ENCODE results near the gene TGM4. TPM values are rescaled to one million over a fixed set of nuclear protein-coding genes. Genes with fewer than 3 reads are reported as not detected.

TGM4 gene
- total RNA-seq, 1 experiment from 2014 or later, result 0.61 TPM

GRCh38 chr3:44909063-44909462 lies 34.7 kb downstream of the TGM4 start:
- intact Hi-C loops (cut with micrococcal nuclease; ENCODE audit: unreplicated experiment), result no loop called here
- CTCF ChIA-PET, result no interaction called here
- BruUV-seq (replicated peaks), result no TSS peak

DNA sequence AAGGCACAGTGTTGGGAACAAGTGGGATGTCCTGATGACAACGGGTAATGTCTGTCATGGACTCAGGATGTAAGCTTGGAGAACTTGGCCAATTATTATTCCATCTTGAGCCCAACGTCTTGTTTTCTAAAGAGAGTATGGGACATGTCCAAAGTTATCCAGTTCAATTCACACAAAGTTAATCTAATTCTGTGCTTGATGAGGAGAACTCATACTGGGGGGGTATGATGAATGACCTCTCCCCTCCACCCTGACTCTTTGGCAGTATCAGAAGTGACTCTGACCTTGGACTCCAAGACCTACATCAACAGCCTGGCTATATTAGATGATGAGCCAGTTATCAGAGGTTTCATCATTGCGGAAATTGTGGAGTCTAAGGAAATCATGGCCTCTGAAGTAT lies 36.3 kb downstream of the TGM4 start:
- CTCF ChIA-PET, result no interaction called here
- no peaks in the 10 kb centered on the region for H3K9me3 ChIP-seq (ENCODE audit: insufficient read depth, low read depth)
- no peaks in the 10 kb centered on the region for H3K27me3 ChIP-seq (ENCODE audit: insufficient read depth, low read depth)
- BruUV-seq (replicated peaks), result no TSS peak
- 0 out of 2 replicates have a peak, but pooled peaks cover 6% of the 10 kb centered on the region for H3F3A ChIP-seq (ENCODE audit: insufficient read depth, low read depth)
- no peaks in the 10 kb centered on the region for H3K9me2 ChIP-seq (ENCODE audit: insufficient read depth)
- H2AFZ ChIP-seq, result no peak overlapping the region
- no peak for DNase-seq
- TF ChIP-seq CTCF (conservative IDR thresholded peaks at IDR 0.05) (no peak), EZH2 (IDR thresholded peaks at IDR 0.05; ENCODE audit: low read depth) (no peak)
- no peak overlapping the region for H3K27ac ChIP-seq
- H3K4me3 ChIP-seq, result no peak overlapping the region
- no peaks in the 10 kb centered on the region for H3K36me3 ChIP-seq (ENCODE audit: low read depth)
- POLR2A ChIA-PET (ENCODE audit: unreplicated experiment), result no interaction called here
- H3K4me2 ChIP-seq, result no peak overlapping the region
- H3K79me2 ChIP-seq (ENCODE audit: low read depth), result no peaks in the 10 kb centered on the region
- H4K20me1 ChIP-seq (ENCODE audit: insufficient read depth), result no peaks in the 10 kb centered on the region
- H3K4me1 ChIP-seq (replicated peaks; ENCODE audit: insufficient read depth), result no peaks in the 10 kb centered on the region
- intact Hi-C loops (cut with micrococcal nuclease; ENCODE audit: unreplicated experiment), result loop anchor here (5.0 kb wide), 2 partner anchors 48 to 63 kb away; partner anchors contain the start of gene TMEM42

More at GRCh38 chr3:44909063-44909462, 34.7 kb downstream of the TGM4 start:
- H3K27ac ChIP-seq, result no peak overlapping the region
- no peaks in the 10 kb centered on the region for H3K79me2 ChIP-seq (ENCODE audit: low read depth)
- no peak overlapping the region for H3K4me2 ChIP-seq
- no peaks in the 10 kb centered on the region for H3K9me3 ChIP-seq (ENCODE audit: insufficient read depth, low read depth)
- no peak for DNase-seq
- H3K4me3 ChIP-seq, result no peak overlapping the region
- no peaks in the 10 kb centered on the region for H4K20me1 ChIP-seq (ENCODE audit: insufficient read depth)
- no peak overlapping the region for H2AFZ ChIP-seq
- TF ChIP-seq EZH2 (IDR thresholded peaks at IDR 0.05; ENCODE audit: low read depth), result no peak
- no peak for TF ChIP-seq CTCF (conservative IDR thresholded peaks at IDR 0.05)
- H3K9me2 ChIP-seq (ENCODE audit: insufficient read depth), result no peaks in the 10 kb centered on the region
- no peaks in the 10 kb centered on the region for H3K27me3 ChIP-seq (ENCODE audit: insufficient read depth, low read depth)
- H3K36me3 ChIP-seq (ENCODE audit: low read depth), result no peaks in the 10 kb centered on the region
- no peaks in the 10 kb centered on the region for H3F3A ChIP-seq (ENCODE audit: insufficient read depth, low read depth)
- POLR2A ChIA-PET (ENCODE audit: unreplicated experiment), result no interaction called here
- no peaks in the 10 kb centered on the region for H3K4me1 ChIP-seq (replicated peaks; ENCODE audit: insufficient read depth)

DNA sequence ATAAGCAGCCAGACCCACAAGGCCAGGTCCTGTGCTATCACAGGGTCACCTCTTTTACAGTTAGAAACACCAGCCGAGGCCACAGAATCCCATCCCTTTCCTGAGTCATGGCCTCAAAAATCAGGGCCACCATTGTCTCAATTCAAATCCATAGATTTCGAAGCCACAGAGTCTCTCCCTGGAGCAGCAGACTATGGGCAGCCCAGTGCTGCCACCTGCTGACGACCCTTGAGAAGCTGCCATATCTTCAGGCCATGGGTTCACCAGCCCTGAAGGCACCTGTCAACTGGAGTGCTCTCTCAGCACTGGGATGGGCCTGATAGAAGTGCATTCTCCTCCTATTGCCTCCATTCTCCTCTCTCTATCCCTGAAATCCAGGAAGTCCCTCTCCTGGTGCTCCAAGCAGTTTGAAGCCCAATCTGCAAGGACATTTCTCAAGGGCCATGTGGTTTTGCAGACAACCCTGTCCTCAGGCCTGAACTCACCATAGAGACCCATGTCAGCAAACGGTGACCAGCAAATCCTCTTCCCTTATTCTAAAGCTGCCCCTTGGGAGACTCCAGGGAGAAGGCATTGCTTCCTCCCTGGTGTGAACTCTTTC lies 39.6 kb downstream of the TGM4 start:
- H3K79me2 ChIP-seq (ENCODE audit: low read depth), result no peaks in the 10 kb centered on the region
- no peaks in the 10 kb centered on the region for H3K4me1 ChIP-seq (replicated peaks; ENCODE audit: insufficient read depth)
- intact Hi-C loops (cut with micrococcal nuclease; ENCODE audit: unreplicated experiment), result loop anchor here (1.0 to 5.0 kb wide), 4 partner anchors 52 to 591 kb away; partner anchors contain the start of gene TMEM42
- no TSS peak for BruUV-seq (replicated peaks)
- DNase-seq, result peak; percentile 46 to 70
- H3K9me2 ChIP-seq (ENCODE audit: insufficient read depth), result no peaks in the 10 kb centered on the region
- no peak overlapping the region for H3K27ac ChIP-seq
- H2AFZ ChIP-seq, result no peak overlapping the region
- CTCF ChIA-PET, result no interaction called here
- 0 out of 2 replicates have a peak, but pooled peaks cover 6% of the 10 kb centered on the region for H3F3A ChIP-seq (ENCODE audit: insufficient read depth, low read depth)
- no peaks in the 10 kb centered on the region for H3K9me3 ChIP-seq (ENCODE audit: insufficient read depth, low read depth)
- no peak for TF ChIP-seq EZH2 (IDR thresholded peaks at IDR 0.05; ENCODE audit: low read depth)
- TF ChIP-seq CTCF (conservative IDR thresholded peaks at IDR 0.05), result peak; percentile 76
- H3K27me3 ChIP-seq (ENCODE audit: insufficient read depth, low read depth), result no peaks in the 10 kb centered on the region
- POLR2A ChIA-PET (ENCODE audit: unreplicated experiment), result no interaction called here
- no peaks in the 10 kb centered on the region for H3K36me3 ChIP-seq (ENCODE audit: low read depth)
- H3K4me3 ChIP-seq, result no peak overlapping the region
- H3K4me2 ChIP-seq, result no peak overlapping the region
- H4K20me1 ChIP-seq (ENCODE audit: insufficient read depth), result no peaks in the 10 kb centered on the region
